GM18499 (cell line): ENCODE results near the gene RALGAPA1.
"Not testable (repeated sequence)": the region's sequence is repeated elsewhere in the genome, so short reads cannot be mapped to it uniquely, and the experiment has no call there.

Experiments
- ATAC-seq: cut with Tn5 transposase; IDR thresholded peaks from one replicate; pipeline ENCODE4 v1.9.1; 2021; ENCODE audit warnings: moderate number of reproducible peaks; ENCODE audit not compliant: insufficient read depth, unreplicated experiment

The RALGAPA1 gene

GRCh38 chr14:35705636-35706035 is 103.5 kb downstream of the RALGAPA1 start:
- no peak for ATAC-seq

DNA sequence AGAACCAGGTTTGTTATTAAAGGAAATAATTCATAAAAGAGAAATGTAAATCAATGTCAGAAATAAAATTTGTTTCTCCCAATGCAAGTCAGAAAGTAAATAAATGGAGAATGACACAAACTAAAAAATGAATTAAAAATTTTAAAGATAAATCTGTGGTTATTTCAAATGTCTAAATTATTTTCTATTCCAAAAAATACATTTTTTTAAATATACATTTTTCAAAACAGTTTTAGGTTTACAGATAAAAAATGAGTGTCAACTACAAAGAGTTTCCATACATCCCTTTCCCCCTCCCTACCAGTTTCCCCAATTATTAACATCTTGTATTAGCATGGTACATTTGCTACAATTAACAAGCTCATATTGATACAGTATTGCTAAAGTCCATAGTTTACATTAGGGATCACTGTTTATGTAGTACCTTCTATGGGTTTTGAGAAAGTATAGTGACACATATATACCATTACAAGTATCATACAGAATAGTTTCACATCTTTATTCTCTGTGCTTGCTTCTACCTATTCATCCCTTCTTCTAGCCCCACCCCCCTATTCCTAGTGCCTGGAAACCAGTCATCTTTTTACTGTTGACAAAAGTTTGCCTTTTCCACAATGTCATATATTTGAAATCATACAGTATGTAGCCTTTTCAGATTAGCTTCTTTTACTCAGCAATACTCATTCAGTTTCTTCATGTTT is 104.2 kb downstream of the RALGAPA1 start:
- no peak for ATAC-seq

- ATAC-seq: no peak
Measured at GRCh38 chr14:35701531-35701930, 107.6 kb downstream of the RALGAPA1 start.

DNA sequence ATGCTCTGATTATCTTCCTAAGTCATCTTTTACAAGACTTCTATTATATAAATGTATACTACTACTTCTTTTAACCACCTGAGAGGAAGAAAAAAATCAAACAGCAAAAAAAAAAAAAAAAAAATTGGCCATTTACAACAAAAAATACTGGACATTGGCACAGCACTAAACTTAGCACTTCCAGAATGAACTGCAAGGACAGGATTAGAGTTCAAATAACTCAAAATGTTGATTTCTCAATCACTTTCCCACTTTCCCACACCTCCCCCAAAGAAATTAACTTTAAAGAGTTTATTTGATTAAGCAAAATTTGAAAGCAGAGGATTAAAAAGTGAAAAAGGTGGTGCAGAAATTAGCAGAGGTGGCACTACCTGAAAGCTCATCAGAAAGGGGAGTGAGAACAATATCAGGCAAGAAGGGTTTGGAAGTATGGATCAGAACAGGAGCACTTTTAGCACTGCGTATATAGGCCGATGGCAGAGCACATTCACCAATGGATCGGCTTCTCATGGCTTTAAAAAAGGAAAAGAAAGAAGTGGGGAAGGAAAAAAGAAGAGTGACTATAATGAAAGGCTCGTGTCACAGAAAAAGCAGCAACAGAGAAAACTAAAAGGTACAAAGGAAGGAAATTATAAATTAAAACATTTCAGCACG is 109.2 kb downstream of the RALGAPA1 start:
- no peak for ATAC-seq

- no peak for ATAC-seq
Measured at GRCh38 chr14:35696575-35696974, 112.5 kb downstream of the RALGAPA1 start.

GRCh38 chr14:35696119-35696518 is 113.0 kb downstream of the RALGAPA1 start:
- ATAC-seq: no peak

DNA sequence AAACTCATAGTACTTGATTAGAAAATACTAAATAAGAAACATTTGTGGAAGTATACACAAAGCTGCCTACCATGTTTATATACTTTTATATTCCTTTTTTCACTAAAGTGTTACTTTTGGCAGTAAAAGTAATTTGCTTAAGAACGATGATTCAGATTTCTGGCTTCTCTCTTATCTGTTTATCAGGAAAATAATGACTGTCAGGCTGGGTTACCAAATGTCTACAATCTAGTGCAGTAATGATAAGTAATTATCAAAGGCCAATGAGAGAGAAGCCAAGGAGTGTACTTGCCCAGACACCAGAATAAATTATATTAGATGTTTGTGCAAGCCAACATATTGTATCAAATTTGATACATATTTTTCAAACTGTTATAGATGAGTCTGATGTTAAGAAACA is 113.4 kb downstream of the RALGAPA1 start:
- no peak for ATAC-seq

- no peak for ATAC-seq
Measured at GRCh38 chr14:35695072-35695471, 114.0 kb downstream of the RALGAPA1 start.

DNA sequence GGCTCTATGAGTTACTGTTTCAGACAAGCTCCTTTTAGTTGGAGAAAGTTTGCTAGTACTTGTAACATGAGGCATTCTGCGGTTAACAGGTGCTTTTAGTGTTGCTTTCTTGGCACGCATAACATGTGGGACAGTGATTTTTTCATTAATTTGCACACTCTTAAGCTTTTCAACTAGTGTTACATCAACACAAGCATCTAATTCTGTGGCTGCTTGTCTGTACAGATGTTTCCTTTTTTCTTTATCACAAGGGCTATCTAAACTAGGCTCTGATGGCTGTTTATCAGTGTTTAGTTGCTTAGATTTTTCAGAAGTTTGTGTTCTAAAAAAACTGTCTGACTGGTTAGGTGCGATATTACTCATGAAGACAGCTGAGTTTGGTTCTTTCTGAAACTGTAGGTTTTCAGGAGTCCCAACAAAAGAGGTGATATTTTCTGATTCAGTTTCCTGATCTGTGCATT is 120.1 kb downstream of the RALGAPA1 start:
- peak; percentile 59 for ATAC-seq

GRCh38 chr14:35688126-35688826 is 120.8 kb downstream of the RALGAPA1 start:
- no peak for ATAC-seq

DNA sequence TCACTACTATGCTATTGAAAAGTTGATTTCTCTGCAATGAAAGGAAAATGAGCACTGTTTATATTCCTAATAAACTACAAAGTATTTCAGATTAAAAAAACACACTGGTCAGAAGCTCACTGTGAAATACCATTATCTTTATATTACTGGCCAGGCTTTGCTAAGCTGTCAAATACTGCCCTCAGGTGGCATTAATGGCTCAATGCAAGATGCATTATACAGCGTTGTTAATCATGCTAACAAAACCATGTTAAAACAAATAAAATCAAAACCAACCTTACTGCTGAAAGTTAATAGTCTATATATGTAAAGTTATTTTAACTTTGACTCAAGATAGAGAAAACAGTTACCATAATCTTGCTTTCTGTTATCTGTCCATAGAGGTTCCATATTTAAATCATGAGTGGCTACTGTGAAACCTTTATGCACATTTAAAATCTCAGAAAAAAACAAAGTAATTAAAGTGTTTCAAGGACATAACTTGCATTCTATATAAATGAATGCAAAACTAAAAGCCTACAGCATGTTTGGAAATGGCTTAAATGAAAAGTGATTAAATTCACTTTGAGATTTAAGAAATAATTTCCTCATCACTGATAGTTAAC is 121.7 kb downstream of the RALGAPA1 start:
- no peak for ATAC-seq

DNA sequence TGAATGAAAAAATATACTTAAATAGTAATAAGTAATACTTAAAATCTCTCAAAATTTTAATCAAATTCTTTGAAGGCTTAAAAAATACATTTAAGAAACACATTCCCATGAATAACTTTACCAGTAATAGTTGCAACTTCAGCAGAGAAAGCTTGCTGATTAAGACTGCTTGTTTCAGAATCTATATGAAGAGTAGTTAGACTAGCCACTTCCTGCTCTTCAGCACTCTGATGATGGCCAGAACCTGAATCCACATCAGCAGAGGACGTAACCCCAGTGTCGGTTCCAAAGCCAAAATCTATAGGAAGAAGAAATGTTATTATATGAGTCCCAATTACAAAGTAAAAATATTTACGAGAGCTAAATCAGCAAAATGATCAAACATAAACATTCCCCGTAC is 125.4 kb downstream of the RALGAPA1 start:
- ATAC-seq: not testable (repeated sequence)

DNA sequence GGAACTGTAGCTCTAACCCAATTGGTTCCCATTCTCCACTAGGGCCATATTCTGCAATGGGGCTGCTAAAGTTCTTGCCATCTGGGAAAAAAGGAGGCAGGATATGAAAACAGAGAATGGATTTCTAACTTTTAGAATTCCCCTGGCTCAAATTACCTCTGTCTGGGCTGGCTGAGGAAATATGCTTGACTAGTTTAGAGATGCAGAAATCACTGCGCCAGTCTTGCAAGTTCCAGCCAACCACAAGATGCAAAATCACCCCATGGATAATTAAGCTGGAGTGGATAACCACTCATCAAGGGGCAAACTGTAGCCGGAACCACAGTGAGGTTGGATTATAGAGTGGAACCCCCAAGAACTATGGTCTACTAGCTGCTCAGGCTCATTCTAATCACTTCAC is 126.3 kb downstream of the RALGAPA1 start:
- no peak for ATAC-seq

DNA sequence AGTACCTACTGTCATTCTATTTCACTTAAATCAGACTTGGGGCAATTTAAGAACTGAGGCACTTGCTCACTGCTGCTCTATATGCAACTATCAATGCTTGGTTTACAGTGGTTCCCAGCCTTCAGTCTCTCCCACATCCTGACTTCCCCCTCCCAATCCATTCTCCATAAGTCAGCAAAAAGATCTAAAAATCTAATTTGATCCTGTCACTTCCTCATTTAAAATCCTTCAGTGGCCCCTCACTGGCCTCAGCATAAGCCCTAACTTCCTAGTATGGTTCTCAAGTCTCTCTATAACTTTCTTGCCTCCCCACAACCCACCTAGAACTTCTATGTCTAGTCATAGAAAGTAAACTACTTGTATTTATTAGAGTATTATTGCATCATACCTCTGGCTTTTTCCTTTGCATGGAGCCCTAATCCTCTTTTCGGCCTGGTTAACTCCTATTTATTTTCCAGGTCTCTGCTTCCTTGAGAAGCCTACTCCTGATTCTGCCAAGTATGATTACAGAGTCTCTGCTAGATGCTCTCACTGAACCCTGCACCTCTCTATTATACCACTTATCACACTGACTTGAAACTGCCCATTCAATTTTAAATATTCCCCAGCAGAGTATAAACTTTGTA is 130.6 kb downstream of the RALGAPA1 start:
- no peak for ATAC-seq

DNA sequence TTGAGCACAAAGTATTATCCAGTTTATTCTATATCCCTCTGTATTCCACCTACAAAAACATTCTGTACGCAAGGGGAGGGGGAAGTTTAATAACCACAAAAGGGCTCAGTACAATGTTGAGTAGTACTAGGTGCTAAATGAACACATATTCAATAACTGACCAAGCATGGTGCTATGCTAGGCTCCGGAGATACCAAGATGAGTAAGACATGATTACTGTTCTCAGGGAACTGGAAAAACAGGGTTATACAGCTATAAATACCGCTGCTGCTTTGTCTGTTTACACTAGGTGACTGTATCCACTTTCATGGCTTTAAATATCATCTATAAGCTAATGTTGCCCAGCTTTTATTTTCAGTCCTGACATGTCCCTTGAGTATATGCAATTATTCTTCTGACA is 139.3 kb downstream of the RALGAPA1 start:
- ATAC-seq: no peak

- no peak for ATAC-seq
Measured at GRCh38 chr14:35666429-35667043, 142.6 kb downstream of the RALGAPA1 start.

DNA sequence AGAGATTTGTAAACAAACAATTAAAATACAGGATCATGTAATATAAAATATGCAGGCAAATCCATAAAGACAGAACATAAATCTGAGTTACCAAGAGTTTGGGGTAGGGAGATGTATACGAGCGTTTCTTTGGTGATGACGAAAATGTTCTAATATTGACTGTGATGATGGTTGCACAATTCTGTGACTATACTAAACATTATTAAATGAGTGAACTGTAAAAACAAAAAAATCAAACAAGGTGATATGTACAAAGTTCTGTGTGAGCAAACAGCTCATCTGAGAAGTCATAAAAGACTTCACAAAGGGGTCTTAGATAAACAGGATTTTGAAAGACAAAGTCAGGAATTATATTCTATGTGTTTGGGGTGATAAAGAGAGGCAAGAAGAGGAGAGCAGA is 147.2 kb downstream of the RALGAPA1 start:
- ATAC-seq: no peak

GRCh38 chr14:35653045-35653444 is 156.1 kb downstream of the RALGAPA1 start:
- ATAC-seq: no peak

DNA sequence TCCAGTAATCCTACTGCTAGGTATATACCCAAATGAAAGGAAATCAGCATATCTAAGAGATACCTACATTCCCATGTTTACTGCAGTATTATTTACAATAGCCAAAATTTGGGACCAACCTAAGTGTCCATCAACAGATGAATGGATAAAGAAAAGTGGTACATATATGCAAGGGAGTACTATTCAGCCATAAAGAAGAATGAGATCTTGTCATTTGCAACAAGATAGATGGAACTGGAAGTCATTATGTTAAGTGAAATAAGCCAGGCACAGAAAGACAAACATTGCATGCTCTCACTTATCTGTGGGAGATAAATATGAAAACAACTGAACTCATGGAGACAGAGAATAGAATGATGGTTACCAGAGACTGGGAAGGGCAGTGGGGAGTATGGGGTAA is 165.6 kb downstream of the RALGAPA1 start:
- no peak for ATAC-seq

DNA sequence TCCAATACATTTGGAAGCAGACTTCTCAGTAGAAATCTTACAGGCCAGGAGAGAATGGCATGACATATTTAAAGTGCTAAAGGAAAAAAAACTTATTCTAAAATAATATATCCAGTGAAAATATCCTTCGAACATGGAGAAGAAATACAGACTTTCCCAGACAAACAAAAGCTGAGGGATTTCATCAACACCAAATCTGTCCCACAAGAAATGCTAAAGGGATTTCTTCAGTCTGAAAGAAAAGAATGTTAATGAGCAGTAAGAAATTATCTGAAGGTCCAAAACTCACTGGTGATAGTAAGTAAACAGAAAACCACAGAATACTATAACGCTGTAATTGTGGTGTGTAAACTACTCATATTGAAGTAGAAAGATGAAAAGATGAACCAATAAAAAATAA is 171.2 kb downstream of the RALGAPA1 start:
- no peak for ATAC-seq
